Putamen (tissue), 1 donor: ENCODE data around the gene AADACL4.

Source experiments
- DNase-seq: peaks from one replicate; pipeline ENCODE4 v3.0.0-alpha.2; 2016; ENCODE audit warnings: low spot score

The AADACL4 gene

DNA sequence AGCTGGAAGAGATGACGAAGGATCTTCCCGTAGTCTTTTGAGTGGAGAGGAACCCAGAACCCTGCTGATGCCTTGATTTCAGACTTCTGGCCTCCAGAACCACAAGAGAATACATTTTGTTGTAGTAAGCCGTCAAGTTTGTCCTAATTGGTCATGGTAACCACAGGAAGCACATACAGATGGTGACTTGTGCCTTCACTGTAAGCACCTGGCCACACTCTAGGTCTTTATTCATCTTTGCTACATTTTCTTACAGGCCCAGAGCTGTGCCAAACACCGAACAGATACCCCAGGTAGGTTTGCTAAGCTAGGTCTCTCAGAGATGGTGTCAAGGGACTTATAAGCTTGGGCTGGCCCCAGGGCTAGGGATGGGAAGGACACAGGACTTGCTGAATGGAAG, 30.7 kb upstream of the AADACL4 start:
- DNase-seq = no peak

DNA sequence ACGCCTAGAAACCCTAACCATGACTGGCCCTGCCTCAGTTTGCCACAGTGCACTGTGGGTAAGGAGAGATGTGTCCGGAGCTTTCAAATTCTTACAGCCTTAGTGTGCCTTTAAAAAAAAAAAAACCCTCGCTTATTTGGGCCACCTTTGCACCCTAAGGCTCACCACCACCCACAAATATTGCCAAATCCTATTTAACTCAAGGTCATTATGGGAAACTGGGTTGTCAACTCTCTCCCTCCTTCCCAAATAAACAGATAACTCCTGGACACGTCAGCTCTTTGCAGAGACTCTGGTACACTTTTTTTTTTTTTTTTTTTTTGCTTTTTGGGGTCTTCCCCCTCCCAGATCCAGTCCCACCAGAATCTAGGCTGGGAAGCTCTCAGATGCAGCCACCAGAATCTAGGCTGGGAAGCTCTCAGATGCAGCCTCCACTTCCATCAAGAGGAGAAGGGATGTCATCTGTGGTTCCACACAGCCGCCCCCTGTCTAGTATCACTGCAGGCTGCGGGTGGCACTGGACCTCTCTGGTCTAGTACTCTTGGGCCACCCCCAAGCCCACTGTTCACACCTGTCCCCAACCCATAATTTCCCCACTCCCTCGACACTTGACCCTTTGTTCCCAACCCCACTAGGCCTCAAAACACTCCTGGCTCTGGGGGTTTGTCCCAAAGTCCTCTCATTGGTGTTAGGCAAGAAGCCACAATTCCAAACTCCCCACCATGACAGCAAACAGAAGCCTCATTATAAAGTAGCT, 29.3 kb upstream of the AADACL4 start:
- no peak for DNase-seq

DNA sequence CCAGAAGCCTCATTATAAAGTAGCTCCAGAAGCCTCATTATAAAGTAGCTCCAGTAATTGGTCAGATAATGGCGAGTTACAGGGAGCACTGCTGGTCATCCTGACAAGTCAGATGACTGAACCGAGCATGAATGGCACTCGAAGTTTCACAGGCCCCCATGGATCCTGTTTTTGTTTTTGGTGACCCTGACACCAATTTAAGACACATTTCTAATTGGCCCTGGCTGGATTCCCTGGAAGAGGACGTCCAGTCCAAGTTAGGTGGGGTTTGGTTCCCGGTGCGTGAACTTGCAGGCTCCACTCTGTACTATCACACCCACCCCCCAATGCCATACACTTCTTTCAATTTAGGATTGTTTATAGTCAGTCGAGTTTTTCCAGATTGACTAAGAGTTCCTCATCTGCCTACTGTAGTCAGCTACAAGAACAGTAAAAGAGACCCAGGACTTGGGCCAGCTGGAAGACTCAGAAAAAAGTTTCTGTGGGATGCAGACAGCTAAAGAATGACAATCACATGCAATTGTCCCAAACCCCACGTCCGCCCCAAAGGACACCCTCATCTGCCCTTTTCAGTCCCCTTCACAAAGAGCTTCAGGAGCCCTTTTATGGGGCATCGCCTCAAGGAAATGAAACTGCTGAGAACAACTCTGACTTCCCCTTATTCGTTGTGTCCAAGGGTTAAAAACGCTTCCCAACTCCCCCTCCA, 28.6 kb upstream of the AADACL4 start:
- peak; percentile 49 for DNase-seq

DNA sequence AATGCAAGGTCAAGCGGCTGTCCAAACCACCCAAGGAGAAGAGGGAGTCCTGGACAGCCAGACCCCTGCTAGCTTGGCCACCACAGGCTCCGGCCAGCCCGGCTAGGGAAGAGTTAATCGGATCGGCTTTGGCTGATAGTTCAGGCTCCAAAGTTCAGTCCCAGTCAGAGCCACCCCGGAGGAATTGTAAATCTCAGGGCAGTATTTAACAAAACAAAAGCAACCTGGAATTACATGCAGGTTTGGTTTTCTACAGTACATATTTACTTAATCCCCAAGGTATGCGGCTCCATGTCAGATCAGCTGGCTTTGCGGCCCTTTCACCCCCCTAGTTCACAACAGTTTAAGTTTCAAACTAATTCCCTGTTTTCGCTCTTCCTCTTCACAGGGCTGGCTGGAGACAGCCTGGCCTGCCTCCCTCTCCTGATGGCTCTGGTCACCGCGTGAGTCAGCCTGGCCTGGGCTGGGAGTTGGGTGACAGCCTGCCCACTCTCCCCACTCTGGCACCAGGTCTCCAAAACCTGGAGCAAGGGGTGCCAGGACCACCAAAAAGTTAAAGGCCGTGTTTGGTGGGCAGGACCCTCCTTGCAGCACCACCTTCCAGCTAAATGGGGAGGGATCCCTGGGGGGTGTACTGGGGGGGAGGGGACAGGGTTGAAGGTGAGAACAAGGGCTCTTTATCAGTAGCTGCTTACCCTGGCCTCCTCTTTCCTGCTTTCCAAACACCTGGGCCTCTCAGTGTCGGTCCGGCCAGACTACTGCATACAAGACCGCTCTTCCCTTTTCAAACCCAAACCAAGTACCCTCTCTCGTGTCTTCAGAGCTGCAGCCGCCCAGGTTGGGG, 27.8 kb upstream of the AADACL4 start:
- peak; percentile 23 for DNase-seq

GRCh38 chr1:12616709-12617373, 27.0 kb upstream of the AADACL4 start:
- DNase-seq = no peak

DNA sequence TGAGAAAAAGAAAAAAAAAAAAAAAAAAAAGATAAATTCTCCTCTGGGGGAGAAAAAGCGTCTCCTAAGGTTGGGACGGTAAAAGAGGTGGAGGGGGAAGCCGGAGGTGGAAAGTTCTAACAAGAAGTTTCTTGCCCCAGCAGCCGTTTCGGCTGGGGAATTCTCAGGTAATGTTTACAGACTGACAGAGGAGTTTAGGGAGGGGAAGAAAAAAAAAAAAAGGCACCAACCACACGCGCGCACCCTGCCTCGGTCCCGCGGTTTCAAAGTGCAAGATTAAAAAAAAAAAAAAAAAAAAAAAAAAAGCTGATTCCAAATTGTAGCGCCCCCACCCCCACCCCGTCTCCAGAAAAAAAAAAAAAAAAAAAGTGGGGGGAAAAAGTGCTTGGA, 26.4 kb upstream of the AADACL4 start:
- no peak for DNase-seq

DNA sequence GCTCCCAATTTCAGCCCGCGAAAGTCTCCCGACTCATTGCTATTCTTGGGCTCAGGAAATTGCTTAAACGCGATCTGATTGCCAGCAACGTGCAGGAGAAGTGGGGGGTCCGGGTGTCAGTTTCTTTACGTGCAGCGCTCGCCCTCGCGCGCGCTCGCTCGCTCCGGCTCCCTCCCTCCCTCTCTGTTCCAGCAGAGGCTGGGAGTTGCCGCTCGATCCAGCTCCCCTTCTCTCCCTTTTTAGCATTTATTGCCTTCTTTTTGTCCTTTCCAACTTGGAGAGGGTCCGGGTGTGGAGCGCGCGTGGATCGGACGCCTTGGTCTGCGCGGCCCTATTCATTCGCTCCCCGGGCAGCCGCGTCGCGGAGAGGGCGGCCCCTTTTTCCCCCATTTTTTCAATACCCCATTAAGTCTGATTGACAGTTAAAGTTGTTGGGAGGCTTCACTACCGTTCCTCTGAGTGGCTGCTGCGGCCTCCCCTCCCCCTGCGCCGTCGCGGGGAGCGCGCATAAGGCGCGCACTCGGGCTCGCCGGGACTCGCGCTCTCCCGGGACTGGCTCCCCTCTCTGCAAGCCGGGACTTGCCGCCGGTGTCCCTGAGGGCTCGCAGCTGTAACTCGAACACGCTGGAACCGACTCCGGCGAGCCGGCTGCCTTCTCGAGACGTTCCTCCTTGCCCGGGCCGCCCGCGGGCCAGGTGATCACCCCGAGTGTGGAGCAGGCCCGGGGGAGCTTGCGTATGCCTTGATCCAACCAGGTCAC, 25.8 kb upstream of the AADACL4 start, which contains the start of gene DHRS3:
DHRS3 (minus strand) TSS at position 310 of the 760 bp plus-strand sequence. CDS start 862 bp downstream, outside the sequence.
- DNase-seq = peak; percentile 81

DNA sequence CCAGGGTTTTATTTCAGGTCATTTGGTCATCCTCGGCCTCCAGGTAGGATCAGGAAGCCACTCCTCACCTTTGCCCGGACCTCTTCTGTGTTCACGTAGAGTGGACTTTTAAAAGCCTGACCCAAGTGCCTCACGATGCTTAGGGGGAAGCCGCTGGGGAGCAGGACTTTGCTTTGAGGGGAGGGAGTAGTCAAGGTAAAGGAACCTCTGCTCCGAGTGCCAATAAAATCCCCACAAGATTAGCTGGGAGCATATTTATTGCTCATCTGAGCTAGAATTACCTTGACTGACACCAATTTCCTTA, 25.3 kb upstream of the AADACL4 start:
- DNase-seq = peak; percentile 24

DNA sequence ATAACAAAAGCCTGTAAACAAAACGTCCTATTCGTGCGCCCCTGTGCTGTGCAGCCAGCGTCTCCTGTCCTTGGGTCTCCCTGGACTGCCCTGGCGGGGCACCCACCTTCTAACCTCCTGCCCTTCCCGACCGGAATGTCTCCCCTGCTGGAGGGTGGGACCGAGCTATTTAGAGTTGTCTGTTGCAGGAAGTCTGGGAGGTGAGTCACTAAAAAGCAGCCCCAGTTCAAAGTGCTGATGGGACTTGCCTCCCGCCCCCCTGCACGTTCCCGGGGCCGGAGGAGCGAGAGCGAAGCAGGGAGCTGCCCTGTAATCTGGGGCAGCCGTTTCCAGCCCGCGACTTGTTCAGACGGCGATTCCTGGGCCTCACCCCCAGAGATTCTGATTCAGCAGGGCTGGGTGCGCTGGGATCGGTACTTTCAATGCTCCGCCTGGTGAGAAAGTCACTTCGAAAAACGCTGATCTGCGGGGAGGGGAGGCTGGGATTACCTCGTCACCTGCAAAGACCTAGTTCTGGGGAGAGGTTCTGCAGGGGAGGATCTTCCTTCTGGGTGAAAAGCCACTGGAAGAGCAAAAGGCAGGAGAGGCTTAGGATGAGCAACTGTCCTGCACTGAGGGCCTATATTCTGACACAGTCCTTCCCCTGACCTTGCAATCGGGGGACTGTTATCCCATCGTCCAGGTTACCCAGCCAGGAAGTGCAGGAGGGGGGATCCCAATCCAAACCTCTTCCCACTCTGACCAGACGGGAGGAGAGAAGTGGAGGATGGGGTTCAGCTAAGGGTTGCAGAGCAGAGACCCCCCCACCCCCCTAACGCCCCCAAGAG, 24.7 kb upstream of the AADACL4 start:
- peak; percentile 65 for DNase-seq

GRCh38 chr1:12619792-12620487, 23.9 kb upstream of the AADACL4 start:
- DNase-seq = peak; percentile 76

DNA sequence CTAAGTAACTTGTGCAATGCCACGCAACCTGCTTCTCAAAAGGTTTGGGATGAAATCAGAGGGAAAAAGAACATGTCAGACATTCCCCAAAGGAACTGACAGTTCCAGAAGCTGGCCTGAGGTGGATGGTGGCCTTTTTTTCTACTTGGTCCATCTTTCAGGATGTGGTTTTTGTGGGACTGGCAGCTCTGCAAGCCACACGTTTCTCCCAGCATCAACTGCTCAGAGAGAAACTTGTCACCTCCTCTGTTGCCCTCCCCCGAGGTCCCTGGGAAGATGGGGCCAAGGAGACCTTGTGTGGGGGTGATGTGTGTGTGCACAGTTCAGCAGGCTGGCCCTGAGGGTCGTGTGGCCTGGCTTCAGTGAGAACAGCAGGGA, 23.4 kb upstream of the AADACL4 start:
- no peak for DNase-seq

GRCh38 chr1:12620931-12621330, 23.0 kb upstream of the AADACL4 start:
- no peak for DNase-seq

- no peak for DNase-seq
These were observed 22.2 kb upstream of the AADACL4 start for GRCh38 chr1:12621346-12622335.

DNA sequence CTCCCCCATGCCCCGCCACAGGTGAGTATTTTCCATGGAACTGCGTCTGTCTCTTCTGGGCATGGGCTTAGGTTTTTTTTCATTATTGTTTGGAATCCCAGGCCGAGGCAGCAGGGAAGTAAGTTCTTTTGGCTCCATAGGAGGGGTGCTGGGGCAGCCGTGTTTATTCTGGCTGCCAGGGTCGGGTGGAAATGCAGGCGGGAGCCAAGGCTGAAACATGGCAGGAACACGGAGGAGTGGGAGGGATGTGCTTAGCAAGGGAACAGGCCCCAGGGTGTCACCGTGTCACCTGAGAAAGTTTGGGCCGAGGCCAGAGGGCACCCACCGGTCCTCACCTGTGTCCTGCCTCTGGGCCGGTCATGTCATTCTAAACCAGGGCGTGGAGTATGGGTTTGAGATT, 21.4 kb upstream of the AADACL4 start:
- DNase-seq = no peak

- DNase-seq = no peak
These were observed 18.6 kb upstream of the AADACL4 start for GRCh38 chr1:12625276-12625675.

- DNase-seq = no peak
These were observed 17.0 kb upstream of the AADACL4 start for GRCh38 chr1:12626888-12627287.

DNA sequence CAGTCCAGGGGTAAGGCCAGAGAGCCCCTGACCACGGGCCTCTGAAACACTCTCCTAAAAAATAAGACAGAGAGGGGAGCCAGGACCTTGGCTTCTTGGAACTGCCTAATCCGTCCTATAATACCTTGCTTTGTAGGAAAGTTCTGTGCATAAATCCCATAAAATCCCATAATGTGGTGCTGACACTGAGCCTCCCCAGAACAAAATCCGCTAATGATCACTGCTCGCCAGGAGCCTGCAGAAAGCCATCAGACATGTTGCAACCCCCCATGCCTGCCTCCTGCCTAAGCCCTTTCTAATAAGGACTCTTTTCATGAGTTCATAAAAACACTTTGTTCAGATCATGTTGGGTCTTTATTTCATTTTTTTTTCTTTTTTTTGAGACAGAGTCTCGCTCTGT, 16.6 kb upstream of the AADACL4 start:
- no peak for DNase-seq

DNA sequence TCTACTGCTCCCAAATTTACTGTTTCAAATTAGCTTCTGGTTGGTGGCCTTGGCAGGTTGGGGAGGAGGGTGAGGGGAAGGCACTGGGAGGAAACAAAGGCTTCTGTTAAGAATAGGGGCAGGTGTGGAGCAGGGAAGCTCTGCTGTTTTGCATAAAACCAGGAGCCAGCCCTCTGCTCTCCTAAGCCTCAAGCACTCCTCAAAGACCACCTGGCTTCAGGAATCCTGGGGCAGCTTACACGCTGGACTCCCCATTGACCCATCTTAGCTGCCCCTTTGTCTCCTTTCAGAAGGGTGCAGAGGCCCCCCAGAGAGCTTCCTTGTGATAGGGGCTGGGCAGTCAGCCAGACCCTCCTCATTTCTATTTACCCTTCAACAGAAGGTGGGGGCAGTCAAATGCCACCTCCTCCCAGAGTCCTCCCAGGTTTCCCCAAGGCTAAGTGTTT, 14.4 kb upstream of the AADACL4 start:
- no peak for DNase-seq
